ENCODE data around the gene ABCC4. TPM values are rescaled to one million over a fixed set of nuclear protein-coding genes. Genes with fewer than 3 reads are reported as not detected.
A peak's percentile ranks its signal among the peaks of the same experiment; 100 is the strongest.

The ABCC4 gene
- total and polyA plus RNA-seq, 5 donors, result 1.2 to 5.8 (median 4.4) TPM

- WGBS, result 81% methylated on average over 5 of the region's 5 CpGs
- intact Hi-C loops (cut with DNase I), result no loop called here
- Histone ChIP-seq H3K4me1 (ENCODE audit: control insufficient read depth, insufficient read depth, low read length) (no peaks in the 10 kb centered on the region), H3K27ac (ENCODE audit: low read length) (no peak overlapping the region), H3K27me3 (ENCODE audit: control insufficient read depth, insufficient read depth) (no peaks in the 10 kb centered on the region), H3K9me3 (ENCODE audit: control insufficient read depth, low read length) (no peaks in the 10 kb centered on the region), H3K4me3 (ENCODE audit: low read length) (no peak overlapping the region)
- no peak for DNase-seq
- ATAC-seq, result peak in 1 of 2 donors; percentile 55
Measured at GRCh38 chr13:95326695-95327094, 25.4 kb upstream of the ABCC4 start.

- no peaks in the 10 kb centered on the region for H3K4me1 ChIP-seq (ENCODE audit: control insufficient read depth, insufficient read depth, low read length)
- DNase-seq (no peak), ATAC-seq (no peak)
- no peaks in the 10 kb centered on the region for H3K9me3 ChIP-seq (ENCODE audit: control insufficient read depth, low read length)
- WGBS, result 58% methylated on average over 3 of the region's 3 CpGs
- H3K27me3 ChIP-seq (ENCODE audit: control insufficient read depth, insufficient read depth), result no peaks in the 10 kb centered on the region
- no peak overlapping the region for H3K27ac ChIP-seq (ENCODE audit: low read length)
- intact Hi-C loops (cut with DNase I), result no loop called here
- no peak overlapping the region for H3K4me3 ChIP-seq (ENCODE audit: low read length)
Measured at GRCh38 chr13:95325485-95325884, 24.2 kb upstream of the ABCC4 start.

GRCh38 chr13:95323930-95324662 lies 22.8 kb upstream of the ABCC4 start:
- WGBS, result 62% methylated on average over 16 of the region's 16 CpGs
- H3K27ac ChIP-seq (ENCODE audit: low read length), result peak overlapping the region; percentile 45
- ATAC-seq, result peak in 1 of 2 donors; percentile 51

GRCh38 chr13:95319551-95320274 lies 18.5 kb upstream of the ABCC4 start:
- H3K4me1 ChIP-seq (ENCODE audit: control insufficient read depth, insufficient read depth, low read length), result peaks cover 2% of the 10 kb centered on the region
- no peak overlapping the region for H3K27ac ChIP-seq (ENCODE audit: low read length)
- intact Hi-C loops (cut with DNase I), result no loop called here
- H3K27me3 ChIP-seq (ENCODE audit: control insufficient read depth, insufficient read depth), result no peaks in the 10 kb centered on the region
- WGBS, result 79% methylated on average over 9 of the region's 9 CpGs
- ATAC-seq, result no peak
- DNase-seq, result no peak
- H3K9me3 ChIP-seq (ENCODE audit: control insufficient read depth, low read length), result no peaks in the 10 kb centered on the region
- no peak overlapping the region for H3K4me3 ChIP-seq (ENCODE audit: low read length)

More at GRCh38 chr13:95323930-95324662, 22.8 kb upstream of the ABCC4 start:
- Histone ChIP-seq H3K4me1 (ENCODE audit: control insufficient read depth, insufficient read depth, low read length) (no peaks in the 10 kb centered on the region), H3K4me3 (ENCODE audit: low read length) (no peak overlapping the region), H3K9me3 (ENCODE audit: control insufficient read depth, low read length) (no peaks in the 10 kb centered on the region), H3K27me3 (ENCODE audit: control insufficient read depth, insufficient read depth) (no peaks in the 10 kb centered on the region)
- intact Hi-C loops (cut with DNase I), result no loop called here
- no peak for DNase-seq

GRCh38 chr13:95317039-95317989 lies 16.1 kb upstream of the ABCC4 start:
- Histone ChIP-seq H3K27me3 (ENCODE audit: control insufficient read depth, insufficient read depth) (no peaks in the 10 kb centered on the region), H3K9me3 (ENCODE audit: control insufficient read depth, low read length) (no peaks in the 10 kb centered on the region), H3K4me1 (ENCODE audit: control insufficient read depth, insufficient read depth, low read length) (peaks cover 2% of the 10 kb centered on the region), H3K4me3 (ENCODE audit: low read length) (no peak overlapping the region), H3K27ac (ENCODE audit: low read length) (no peak overlapping the region)
- 67% methylated on average over 12 of the region's 12 CpGs for WGBS
- DNase-seq (peak in 2 of 3 donors; percentile 28 to 73), ATAC-seq (no peak)
- intact Hi-C loops (cut with DNase I), result no loop called here

GRCh38 chr13:95315752-95316151 lies 14.5 kb upstream of the ABCC4 start:
- no peak for ATAC-seq
- Histone ChIP-seq H3K4me1 (ENCODE audit: control insufficient read depth, insufficient read depth, low read length) (peaks cover 2% of the 10 kb centered on the region), H3K4me3 (ENCODE audit: low read length) (no peak overlapping the region), H3K27ac (ENCODE audit: low read length) (no peak overlapping the region), H3K9me3 (ENCODE audit: control insufficient read depth, low read length) (no peaks in the 10 kb centered on the region), H3K27me3 (ENCODE audit: control insufficient read depth, insufficient read depth) (no peaks in the 10 kb centered on the region)
- intact Hi-C loops (cut with DNase I), result no loop called here
- 89% methylated on average over 3 of the region's 3 CpGs for whole genome bisulfite sequencing
- no peak for DNase-seq

GRCh38 chr13:95307507-95307906 lies 6.3 kb upstream of the ABCC4 start:
- no peak overlapping the region for H3K27ac ChIP-seq (ENCODE audit: low read length)
- 79% methylated on average over 6 of the region's 6 CpGs for WGBS
- intact Hi-C loops (cut with DNase I), result loop anchor here in 1 of 4 donors (10.0 kb wide), 1 partner anchor 77 kb away; no protein-coding TSS in a partner anchor
- H3K9me3 ChIP-seq (ENCODE audit: control insufficient read depth, low read length), result no peaks in the 10 kb centered on the region
- no peak for ATAC-seq
- DNase-seq, result no peak
- no peaks in the 10 kb centered on the region for H3K4me1 ChIP-seq (ENCODE audit: control insufficient read depth, insufficient read depth, low read length)
- no peak overlapping the region for H3K4me3 ChIP-seq (ENCODE audit: low read length)
- no peaks in the 10 kb centered on the region for H3K27me3 ChIP-seq (ENCODE audit: control insufficient read depth, insufficient read depth)

GRCh38 chr13:95304453-95304852 lies 3.2 kb upstream of the ABCC4 start:
- H3K27ac ChIP-seq (ENCODE audit: low read length), result no peak overlapping the region
- H3K27me3 ChIP-seq (ENCODE audit: control insufficient read depth, insufficient read depth), result no peaks in the 10 kb centered on the region
- 51% methylated on average over 2 of the region's 2 CpGs for WGBS
- ATAC-seq (no peak), DNase-seq (no peak)
- H3K9me3 ChIP-seq (ENCODE audit: control insufficient read depth, low read length), result no peaks in the 10 kb centered on the region
- H3K4me1 ChIP-seq (ENCODE audit: control insufficient read depth, insufficient read depth, low read length), result no peaks in the 10 kb centered on the region
- intact Hi-C loops (cut with DNase I), result loop anchor here in 1 of 4 donors (10.0 kb wide), 1 partner anchor 80 kb away; no protein-coding TSS in a partner anchor
- no peak overlapping the region for H3K4me3 ChIP-seq (ENCODE audit: low read length)

GRCh38 chr13:95301968-95302393 lies 730 bp upstream of the ABCC4 start:
- Histone ChIP-seq H3K4me3 (ENCODE audit: low read length) (peak overlapping the region; percentile 59), H3K4me1 (ENCODE audit: control insufficient read depth, insufficient read depth, low read length) (no peaks in the 10 kb centered on the region), H3K9me3 (ENCODE audit: control insufficient read depth, low read length) (no peaks in the 10 kb centered on the region), H3K27me3 (ENCODE audit: control insufficient read depth, insufficient read depth) (no peaks in the 10 kb centered on the region), H3K27ac (ENCODE audit: low read length) (no peak overlapping the region)
- 16% methylated on average over 13 of the region's 13 CpGs for WGBS
- ATAC-seq, result peak in 1 of 2 donors; percentile 1
- intact Hi-C loops (cut with DNase I), result loop anchor here in 1 of 4 donors (10.0 kb wide), 1 partner anchor 83 kb away; no protein-coding TSS in a partner anchor
- DNase-seq, result no peak

GRCh38 chr13:95300625-95301182 lies 547 bp downstream of the ABCC4 start:
- no peaks in the 10 kb centered on the region for H3K4me1 ChIP-seq (ENCODE audit: control insufficient read depth, insufficient read depth, low read length)
- no peaks in the 10 kb centered on the region for H3K9me3 ChIP-seq (ENCODE audit: control insufficient read depth, low read length)
- intact Hi-C loops (cut with DNase I), result loop anchor here in 1 of 4 donors (10.0 kb wide), 1 partner anchor 84 kb away; no protein-coding TSS in a partner anchor
- DNase-seq (peak; percentile 63 to 86 (median 80)), ATAC-seq (peak; percentile 61 to 63)
- peak overlapping the region; percentile 59 for H3K4me3 ChIP-seq (ENCODE audit: low read length)
- H3K27ac ChIP-seq (ENCODE audit: low read length), result peak overlapping the region; percentile 19
- no peaks in the 10 kb centered on the region for H3K27me3 ChIP-seq (ENCODE audit: control insufficient read depth, insufficient read depth)
- 1% methylated on average over 45 of the region's 45 CpGs for WGBS

All from right cardiac atrium (tissue), 5 donors.